ENCODE data around the gene WNT3A.

Gene WNT3A

GRCh38 chr1:227999056-227999930 lies 7.5 kb upstream of the WNT3A start:
- DNase-seq (ENCODE audit: low spot score), result peak; percentile 90

GRCh38 chr1:228000416-228000815 lies 6.4 kb upstream of the WNT3A start:
- peak; percentile 0 for DNase-seq (ENCODE audit: low spot score)

- DNase-seq (ENCODE audit: low spot score), result peak; percentile 1
Observed at GRCh38 chr1:228000836-228001563, 5.8 kb upstream of the WNT3A start.

- DNase-seq (ENCODE audit: low spot score), result peak; percentile 0
Observed at GRCh38 chr1:228001738-228002535, 4.9 kb upstream of the WNT3A start.

- peak; percentile 1 for DNase-seq (ENCODE audit: low spot score)
Observed at GRCh38 chr1:228002792-228003191, 4.0 kb upstream of the WNT3A start.

- DNase-seq (ENCODE audit: low spot score), result peak; percentile 2
Observed at GRCh38 chr1:228003461-228004330, 3.1 kb upstream of the WNT3A start.

- peak; percentile 36 for DNase-seq (ENCODE audit: low spot score)
Observed at GRCh38 chr1:228004331-228004855, 2.4 kb upstream of the WNT3A start.

- peak; percentile 1 for DNase-seq (ENCODE audit: low spot score)
Observed at GRCh38 chr1:228004856-228005462, 1.8 kb upstream of the WNT3A start.

- peak; percentile 5 for DNase-seq (ENCODE audit: low spot score)
Observed at GRCh38 chr1:228005511-228006033, 1.2 kb upstream of the WNT3A start.

GRCh38 chr1:228006034-228006785 lies 588 bp upstream of the WNT3A start:
- DNase-seq (ENCODE audit: low spot score), result peak; percentile 4

- peak; percentile 14 for DNase-seq (ENCODE audit: low spot score)
Observed at GRCh38 chr1:228007049-228007800, 427 bp downstream of the WNT3A start.

- DNase-seq (ENCODE audit: low spot score), result peak; percentile 6
Observed at GRCh38 chr1:228007801-228008341, 1.1 kb downstream of the WNT3A start.

- peak; percentile 2 for DNase-seq (ENCODE audit: low spot score)
Observed at GRCh38 chr1:228008391-228009115, 1.8 kb downstream of the WNT3A start.

- DNase-seq (ENCODE audit: low spot score), result peak; percentile 1
Observed at GRCh38 chr1:228009116-228009827, 2.5 kb downstream of the WNT3A start.

GRCh38 chr1:228009828-228010775 lies 3.3 kb downstream of the WNT3A start:
- peak; percentile 1 for DNase-seq (ENCODE audit: low spot score)

- DNase-seq (ENCODE audit: low spot score), result peak; percentile 0
Observed at GRCh38 chr1:228010921-228011320, 4.1 kb downstream of the WNT3A start.
